ENCODE data around the gene SLC6A5. TPM values are rescaled to one million over a fixed set of nuclear protein-coding genes. Genes with fewer than 3 reads are reported as not detected.

SLC6A5 gene
- total and polyA plus RNA-seq, 2 of the 8 experiments (the other 6 are each of a cell fraction or from before 2014, with no cell fraction given), result not detected

GRCh38 chr11:20611445-20611844 is 12.0 kb downstream of the SLC6A5 start:
- ChIA-PET CTCF (ENCODE audit: partially characterized antibody) (interaction anchor here (0.7 to 5.0 kb wide), 10 partner anchors 9 to 942 kb away, joined by 3 to 53 read pairs (median 8); no protein-coding TSS in a partner anchor), POLR2A (ENCODE audit: partially characterized antibody) (interaction anchor here (1.4 kb wide), 1 partner anchor 222 kb away, joined by 3 read pairs; no protein-coding TSS in a partner anchor)
- no peak overlapping the region for H4K91ac ChIP-seq (replicated peaks; ENCODE audit: insufficient read length, low read length)
- H2BK20ac ChIP-seq (ENCODE audit: low read length), result no peak overlapping the region
- no peak overlapping the region for H4K8ac ChIP-seq (ENCODE audit: extremely low read depth, insufficient read depth, low read length)
- H3K27me3 ChIP-seq (replicated peaks in 1 of 4; ENCODE audit: control insufficient read depth in 3 of 4, extremely low read depth in 1 of 4, insufficient read depth in 3 of 4, low read length in 3 of 4), result peaks cover 0 to 4% (median 0%) of the 10 kb centered on the region in 4 experiments; a peak in 4 of 7 replicates
- no peak overlapping the region for H2BK12ac ChIP-seq (ENCODE audit: low read depth, low read length)
- no peak for FAIRE-seq
- H3K14ac ChIP-seq (ENCODE audit: insufficient read length), result no peak overlapping the region
- no peak overlapping the region for H3K4ac ChIP-seq (replicated peaks; ENCODE audit: insufficient read length, low read depth, low read length)
- DNase-seq (ENCODE audit: low read depth in 1 of 2, low spot score in 2 of 2), result no peak
- no peak overlapping the region for H3K23ac ChIP-seq (ENCODE audit: insufficient read length)
- WGBS, 2 experiments (ENCODE audit: extremely low coverage in 1 of 2, insufficient coverage in 1 of 2, insufficient read length in 1 of 2, insufficient replicate concordance in 2 of 2, low coverage in 1 of 2, low lambda C conversion rate in 2 of 2, missing lambda C conversion rate in 1 of 2), result 80% methylated on average over 2 of the region's 2 CpGs; no CpG with 5 or more reads in 1 of the 2 experiments
- no peak overlapping the region for H2BK15ac ChIP-seq (ENCODE audit: low read length)
- no peak overlapping the region for H3K27ac ChIP-seq (ENCODE audit: low read depth, low read length)
- no peaks in the 10 kb centered on the region for H3K79me2 ChIP-seq (ENCODE audit: control insufficient read depth in 1 of 2, insufficient read depth in 2 of 2, low read length in 2 of 2)
- H3K4me3 ChIP-seq (ENCODE audit: extremely low read depth in 1 of 4, insufficient read depth in 2 of 4, low read depth in 3 of 4, low read length in 4 of 4), result no peak overlapping the region
- H2AFZ ChIP-seq (ENCODE audit: low read length), result no peak overlapping the region
- no peaks in the 10 kb centered on the region; a peak in 2 of 7 replicates for H3K4me1 ChIP-seq (replicated peaks in 1 of 4; ENCODE audit: control insufficient read depth in 3 of 4, insufficient read depth in 4 of 4, low read length in 3 of 4)
- TF ChIP-seq YY1 (IDR thresholded peaks at IDR 0.05; ENCODE audit: low read depth, low read length), result no peak
- no peak for TF ChIP-seq CHD2 (IDR thresholded peaks at IDR 0.05; ENCODE audit: low read length)
- TF ChIP-seq NRF1 (IDR thresholded peaks at IDR 0.05; ENCODE audit: low read depth, low read length), result no peak
- TF ChIP-seq ATF2 (IDR thresholded peaks at IDR 0.05; ENCODE audit: low read length), result no peak
- TF ChIP-seq E2F6 (IDR thresholded peaks at IDR 0.05), result no peak
- TF ChIP-seq EGR1 (IDR thresholded peaks at IDR 0.05; ENCODE audit: borderline replicate concordance, low read depth, low read length), result no peak
- no peak for TF ChIP-seq KDM4A (IDR thresholded peaks at IDR 0.05; ENCODE audit: low read depth, low read length, severe bottlenecking)
- no peak for TF ChIP-seq HDAC2 (IDR thresholded peaks at IDR 0.05; ENCODE audit: borderline replicate concordance in 1 of 2, low read depth in 2 of 2, low read length in 2 of 2)
- no peak for TF ChIP-seq EP300 (IDR thresholded peaks at IDR 0.05; ENCODE audit: borderline replicate concordance in 1 of 2, low read depth in 2 of 2, low read length in 2 of 2)
- no peak for TF ChIP-seq SIRT6 (IDR thresholded peaks at IDR 0.05; ENCODE audit: low read length)
- TF ChIP-seq BCL11A (IDR thresholded peaks at IDR 0.05; ENCODE audit: low read depth in 2 of 2, low read length in 2 of 2), result no peak
- TF ChIP-seq SRF (IDR thresholded peaks at IDR 0.05; ENCODE audit: low read depth, low read length), result no peak
- no peak overlapping the region for H3K18ac ChIP-seq (ENCODE audit: extremely low read depth, low read length)
- H4K5ac ChIP-seq (ENCODE audit: insufficient read length, low read depth, low read length), result no peak overlapping the region
- H3K9ac ChIP-seq (replicated peaks in 1 of 4; ENCODE audit: extremely low read depth in 1 of 4, low read depth in 3 of 4, low read length in 3 of 4), result no peak overlapping the region
- H3K56ac ChIP-seq (replicated peaks; ENCODE audit: insufficient read length, low read depth, low read length), result no peak overlapping the region
- no peak overlapping the region for H2AK5ac ChIP-seq (ENCODE audit: low read depth, low read length)
- H3K9me3 ChIP-seq (ENCODE audit: insufficient read depth in 2 of 2, low read depth in 1 of 2, low read length in 1 of 2), result no peaks in the 10 kb centered on the region
- H3K36me3 ChIP-seq (ENCODE audit: control insufficient read depth in 2 of 4, insufficient read depth in 4 of 4, low read length in 3 of 4), result no peaks in the 10 kb centered on the region
- no peaks in the 10 kb centered on the region for H4K20me1 ChIP-seq (replicated peaks in 1 of 2; ENCODE audit: control insufficient read depth in 1 of 2, insufficient read depth in 2 of 2, low read length in 2 of 2)
- H3K23me2 ChIP-seq (ENCODE audit: low read depth, low read length), result no peaks in the 10 kb centered on the region
- no peaks in the 10 kb centered on the region for H3K79me1 ChIP-seq (ENCODE audit: low read depth, low read length)
- no peak overlapping the region for H2BK5ac ChIP-seq (ENCODE audit: low read depth, low read length)
- H2BK120ac ChIP-seq (replicated peaks; ENCODE audit: low read depth, low read length), result no peak overlapping the region
- no peak overlapping the region for H3K4me2 ChIP-seq (ENCODE audit: insufficient read depth in 1 of 2, low read depth in 2 of 2, low read length in 2 of 2)
